Measurements from ENCODE around the gene TEX51. TPM values are rescaled to one million over a fixed set of nuclear protein-coding genes. Genes with fewer than 3 reads are reported as not detected.

The TEX51 gene
- total and polyA plus RNA-seq, 2 donors (not counting 3 experiments of a cell fraction or from before 2014, with no cell fraction given), result not detected

DNA sequence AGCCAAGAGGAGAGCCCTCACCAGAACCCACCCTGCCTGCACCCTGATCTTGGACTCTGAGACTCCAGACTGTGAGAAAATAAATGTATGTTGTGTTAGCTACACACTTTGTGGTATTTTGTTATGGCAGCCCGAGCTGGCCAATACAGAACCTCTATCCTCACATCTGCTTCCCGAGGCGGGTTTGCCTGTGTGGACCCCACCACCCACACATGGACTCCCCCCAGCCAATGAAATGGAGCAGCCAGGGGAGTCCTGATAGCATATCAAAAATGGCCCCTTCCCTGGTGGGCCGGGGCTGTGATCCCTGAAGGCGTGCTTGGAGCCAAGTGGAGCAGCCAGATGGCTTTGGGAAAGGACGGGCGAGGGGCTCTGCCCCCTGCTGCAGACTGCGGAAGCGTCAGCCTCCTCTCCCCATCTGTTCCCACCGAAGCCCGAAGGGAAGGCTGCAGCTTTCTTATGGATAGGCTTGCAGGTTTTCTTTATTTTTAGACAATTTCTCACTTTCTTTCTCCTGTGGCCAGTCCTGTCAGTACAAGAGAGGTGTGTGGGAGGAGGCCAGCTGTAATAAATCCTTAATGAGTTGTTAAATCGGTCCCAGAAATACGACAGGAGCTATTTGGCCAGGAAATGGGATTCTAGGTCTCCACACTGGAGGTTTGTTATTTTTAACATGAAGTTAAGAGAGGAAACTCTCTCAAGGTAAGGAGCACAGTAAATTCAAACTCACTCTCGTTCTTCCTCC, 34.4 kb downstream of the TEX51 start:
- no TSS peak for BruUV-seq (replicated peaks)
- H3K9me3 ChIP-seq (replicated peaks; ENCODE audit: control insufficient read depth, insufficient read depth, low read length), result no peaks in the 10 kb centered on the region
- DNase-seq (ENCODE audit: low read depth, low spot score) (no peak), FAIRE-seq (no peak)
- H3K27ac ChIP-seq (ENCODE audit: insufficient read depth, low read depth, low read length), result no peak overlapping the region
- no peaks in the 10 kb centered on the region for H3K27me3 ChIP-seq (ENCODE audit: control insufficient read depth in 2 of 2, insufficient read depth in 2 of 2, low read length in 2 of 2)
- no peak overlapping the region for H3K4me3 ChIP-seq (replicated peaks in 1 of 3; ENCODE audit: insufficient read depth in 1 of 3, low read depth in 1 of 3, low read length in 3 of 3)
- no peak overlapping the region for H3K4me2 ChIP-seq (ENCODE audit: insufficient read depth, low read length)
- H3K36me3 ChIP-seq (ENCODE audit: control insufficient read depth in 2 of 2, extremely low read depth in 1 of 2, insufficient read depth in 2 of 2, low read length in 2 of 2), result no peaks in the 10 kb centered on the region
- dilution Hi-C loops (cut with MboI; ENCODE audit: extremely low pct_ligation_motif_present, low sequenced_read_pairs), result no loop called here
- CTCF ChIA-PET, result no interaction called here
- no peak overlapping the region for H3K9ac ChIP-seq (replicated peaks; ENCODE audit: extremely low read depth, insufficient read depth, low read length)
- intact Hi-C loops (cut with micrococcal nuclease), result no loop called here
- H3K4me1 ChIP-seq (ENCODE audit: control insufficient read depth, extremely low read depth, insufficient read depth, low read length), result no peaks in the 10 kb centered on the region
- no peak for TF ChIP-seq POLR2AphosphoS5 (IDR thresholded peaks at IDR 0.05; ENCODE audit: insufficient read depth, low read depth, low read length)
- TF ChIP-seq MYC (IDR thresholded peaks at IDR 0.05; ENCODE audit: low read depth, low read length), result no peak
- no peak for TF ChIP-seq FOS (IDR thresholded peaks at IDR 0.05; ENCODE audit: borderline replicate concordance, insufficient read depth, low read length)
- no peak for TF ChIP-seq GATA2 (IDR thresholded peaks at IDR 0.05; ENCODE audit: insufficient read depth, insufficient read length, low read depth, low read length)
- TF ChIP-seq JUN (IDR thresholded peaks at IDR 0.05; ENCODE audit: borderline replicate concordance, insufficient read depth, insufficient read length, low read depth), result no peak
- TF ChIP-seq, protein P1, sequence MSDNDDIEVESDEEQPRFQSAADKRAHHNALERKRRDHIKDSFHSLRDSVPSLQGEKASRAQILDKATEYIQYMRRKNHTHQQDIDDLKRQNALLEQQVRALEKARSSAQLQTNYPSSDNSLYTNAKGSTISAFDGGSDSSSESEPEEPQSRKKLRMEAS (IDR thresholded peaks at IDR 0.05; ENCODE audit: insufficient read depth, insufficient read length), result no peak
- TF ChIP-seq POLR2A (IDR thresholded peaks at IDR 0.05; ENCODE audit: low read depth, low read length), result no peak
- no peak for TF ChIP-seq EZH2 (IDR thresholded peaks at IDR 0.05; ENCODE audit: borderline replicate concordance, low read depth, low read length, severe bottlenecking)
- H4K20me1 ChIP-seq (replicated peaks; ENCODE audit: control insufficient read depth, extremely low read depth, insufficient read depth, low read length), result no peaks in the 10 kb centered on the region
- no peaks in the 10 kb centered on the region for H3K79me2 ChIP-seq (ENCODE audit: control insufficient read depth, insufficient read depth, low read length)
- H2AFZ ChIP-seq (ENCODE audit: low read depth, low read length), result no peak overlapping the region
- H3K9me1 ChIP-seq (replicated peaks; ENCODE audit: control insufficient read depth, extremely low read depth, insufficient read depth, low read length), result no peaks in the 10 kb centered on the region
- POLR2A ChIA-PET, result no interaction called here

DNA sequence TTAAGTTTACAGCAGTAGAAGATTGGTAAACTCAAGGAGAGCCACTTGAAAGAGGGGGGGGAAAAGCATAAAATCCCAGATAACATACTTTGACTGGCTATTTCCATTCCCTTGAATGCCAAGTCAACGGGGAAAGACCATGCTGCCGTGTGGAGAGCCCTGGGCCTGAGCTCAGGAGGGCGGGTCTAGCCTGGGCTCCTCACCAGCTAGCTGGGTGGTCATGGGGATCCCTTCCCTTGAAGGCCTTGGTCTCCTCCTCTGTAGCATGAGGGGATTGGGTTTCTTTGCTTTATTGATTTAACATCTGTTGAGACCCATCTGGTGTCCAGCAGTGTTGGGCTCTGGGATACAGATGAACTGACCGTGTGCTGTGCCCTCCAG, 35.0 kb downstream of the TEX51 start:
- POLR2A ChIA-PET, result no interaction called here

More for the DNA sequence above, 35.0 kb downstream of the TEX51 start:
- no peaks in the 10 kb centered on the region for H3K79me2 ChIP-seq (ENCODE audit: control insufficient read depth, insufficient read depth, low read length)
- CTCF ChIA-PET, result no interaction called here
- FAIRE-seq (no peak), DNase-seq (ENCODE audit: low read depth, low spot score) (no peak)
- no peak overlapping the region for H3K9ac ChIP-seq (replicated peaks; ENCODE audit: extremely low read depth, insufficient read depth, low read length)
- no peak overlapping the region for H2AFZ ChIP-seq (ENCODE audit: low read depth, low read length)
- H3K9me3 ChIP-seq (replicated peaks; ENCODE audit: control insufficient read depth, insufficient read depth, low read length), result no peaks in the 10 kb centered on the region
- dilution Hi-C loops (cut with MboI; ENCODE audit: extremely low pct_ligation_motif_present, low sequenced_read_pairs), result no loop called here
- H3K27me3 ChIP-seq (ENCODE audit: control insufficient read depth in 2 of 2, insufficient read depth in 2 of 2, low read length in 2 of 2), result no peaks in the 10 kb centered on the region
- H4K20me1 ChIP-seq (replicated peaks; ENCODE audit: control insufficient read depth, extremely low read depth, insufficient read depth, low read length), result no peaks in the 10 kb centered on the region
- H3K27ac ChIP-seq (ENCODE audit: insufficient read depth, low read depth, low read length), result no peak overlapping the region
- no peaks in the 10 kb centered on the region for H3K9me1 ChIP-seq (replicated peaks; ENCODE audit: control insufficient read depth, extremely low read depth, insufficient read depth, low read length)
- intact Hi-C loops (cut with micrococcal nuclease), result no loop called here
- no peak for TF ChIP-seq JUN (IDR thresholded peaks at IDR 0.05; ENCODE audit: borderline replicate concordance, insufficient read depth, insufficient read length, low read depth)
- TF ChIP-seq POLR2AphosphoS5 (IDR thresholded peaks at IDR 0.05; ENCODE audit: insufficient read depth, low read depth, low read length), result no peak
- TF ChIP-seq FOS (IDR thresholded peaks at IDR 0.05; ENCODE audit: borderline replicate concordance, insufficient read depth, low read length), result no peak
- no peak for TF ChIP-seq POLR2A (IDR thresholded peaks at IDR 0.05; ENCODE audit: low read depth, low read length)
- TF ChIP-seq, protein P1 (IDR thresholded peaks at IDR 0.05; ENCODE audit: insufficient read depth, insufficient read length), result no peak
- TF ChIP-seq GATA2 (IDR thresholded peaks at IDR 0.05; ENCODE audit: insufficient read depth, insufficient read length, low read depth, low read length), result no peak
- no peak for TF ChIP-seq EZH2 (IDR thresholded peaks at IDR 0.05; ENCODE audit: borderline replicate concordance, low read depth, low read length, severe bottlenecking)
- TF ChIP-seq, protein P2, sequence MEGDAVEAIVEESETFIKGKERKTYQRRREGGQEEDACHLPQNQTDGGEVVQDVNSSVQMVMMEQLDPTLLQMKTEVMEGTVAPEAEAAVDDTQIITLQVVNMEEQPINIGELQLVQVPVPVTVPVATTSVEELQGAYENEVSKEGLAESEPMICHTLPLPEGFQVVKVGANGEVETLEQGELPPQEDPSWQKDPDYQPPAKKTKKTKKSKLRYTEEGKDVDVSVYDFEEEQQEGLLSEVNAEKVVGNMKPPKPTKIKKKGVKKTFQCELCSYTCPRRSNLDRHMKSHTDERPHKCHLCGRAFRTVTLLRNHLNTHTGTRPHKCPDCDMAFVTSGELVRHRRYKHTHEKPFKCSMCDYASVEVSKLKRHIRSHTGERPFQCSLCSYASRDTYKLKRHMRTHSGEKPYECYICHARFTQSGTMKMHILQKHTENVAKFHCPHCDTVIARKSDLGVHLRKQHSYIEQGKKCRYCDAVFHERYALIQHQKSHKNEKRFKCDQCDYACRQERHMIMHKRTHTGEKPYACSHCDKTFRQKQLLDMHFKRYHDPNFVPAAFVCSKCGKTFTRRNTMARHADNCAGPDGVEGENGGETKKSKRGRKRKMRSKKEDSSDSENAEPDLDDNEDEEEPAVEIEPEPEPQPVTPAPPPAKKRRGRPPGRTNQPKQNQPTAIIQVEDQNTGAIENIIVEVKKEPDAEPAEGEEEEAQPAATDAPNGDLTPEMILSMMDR (IDR thresholded peaks at IDR 0.05; ENCODE audit: extremely low read depth in 1 of 2, insufficient read depth in 1 of 2, low read depth in 1 of 2, low read length in 2 of 2), result no peak
- TF ChIP-seq MYC (IDR thresholded peaks at IDR 0.05; ENCODE audit: low read depth, low read length), result no peak
- H3K4me1 ChIP-seq (ENCODE audit: control insufficient read depth, extremely low read depth, insufficient read depth, low read length), result no peaks in the 10 kb centered on the region
- no peaks in the 10 kb centered on the region for H3K36me3 ChIP-seq (ENCODE audit: control insufficient read depth in 2 of 2, extremely low read depth in 1 of 2, insufficient read depth in 2 of 2, low read length in 2 of 2)
- no TSS peak for BruUV-seq (replicated peaks)
- no peak overlapping the region for H3K4me3 ChIP-seq (replicated peaks in 1 of 3; ENCODE audit: insufficient read depth in 1 of 3, low read depth in 1 of 3, low read length in 3 of 3)
- no peak overlapping the region for H3K4me2 ChIP-seq (ENCODE audit: insufficient read depth, low read length)

All from endothelial cell of umbilical vein (primary cell).